ENCODE data around the gene BAX.

Gene BAX

DNA sequence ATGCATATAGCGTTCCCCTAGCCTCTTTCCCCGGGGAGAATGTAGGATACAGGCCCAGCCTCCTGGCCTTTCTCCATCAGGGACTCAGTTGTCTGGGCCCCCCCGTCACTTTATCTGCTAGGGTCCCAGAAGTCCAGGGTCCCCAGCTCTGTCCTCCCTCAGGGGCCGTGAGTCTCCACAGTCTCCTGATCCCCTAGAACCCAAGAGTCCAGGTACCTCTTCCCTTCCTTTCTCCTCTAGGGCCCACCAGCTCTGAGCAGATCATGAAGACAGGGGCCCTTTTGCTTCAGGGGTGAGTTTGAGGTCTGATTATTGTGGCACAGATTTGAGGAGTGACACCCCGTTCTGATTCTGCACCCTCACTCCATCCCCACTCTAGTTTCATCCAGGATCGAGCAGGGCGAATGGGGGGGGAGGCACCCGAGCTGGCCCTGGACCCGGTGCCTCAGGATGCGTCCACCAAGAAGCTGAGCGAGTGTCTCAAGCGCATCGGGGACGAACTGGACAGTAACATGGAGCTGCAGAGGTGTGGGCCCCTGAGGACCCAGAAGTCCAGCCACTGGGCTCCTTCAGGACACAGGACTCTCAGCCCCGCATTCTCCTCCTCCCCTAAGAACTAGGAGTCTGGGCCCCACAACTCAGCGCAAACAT lies 758 bp downstream of the BAX start:
- H3K4me3 ChIP-seq (ENCODE audit: low read length): peak overlapping the region; percentile 74
- DNase-seq (ENCODE audit: low read depth): no peak
- TF ChIP-seq, protein P1, sequence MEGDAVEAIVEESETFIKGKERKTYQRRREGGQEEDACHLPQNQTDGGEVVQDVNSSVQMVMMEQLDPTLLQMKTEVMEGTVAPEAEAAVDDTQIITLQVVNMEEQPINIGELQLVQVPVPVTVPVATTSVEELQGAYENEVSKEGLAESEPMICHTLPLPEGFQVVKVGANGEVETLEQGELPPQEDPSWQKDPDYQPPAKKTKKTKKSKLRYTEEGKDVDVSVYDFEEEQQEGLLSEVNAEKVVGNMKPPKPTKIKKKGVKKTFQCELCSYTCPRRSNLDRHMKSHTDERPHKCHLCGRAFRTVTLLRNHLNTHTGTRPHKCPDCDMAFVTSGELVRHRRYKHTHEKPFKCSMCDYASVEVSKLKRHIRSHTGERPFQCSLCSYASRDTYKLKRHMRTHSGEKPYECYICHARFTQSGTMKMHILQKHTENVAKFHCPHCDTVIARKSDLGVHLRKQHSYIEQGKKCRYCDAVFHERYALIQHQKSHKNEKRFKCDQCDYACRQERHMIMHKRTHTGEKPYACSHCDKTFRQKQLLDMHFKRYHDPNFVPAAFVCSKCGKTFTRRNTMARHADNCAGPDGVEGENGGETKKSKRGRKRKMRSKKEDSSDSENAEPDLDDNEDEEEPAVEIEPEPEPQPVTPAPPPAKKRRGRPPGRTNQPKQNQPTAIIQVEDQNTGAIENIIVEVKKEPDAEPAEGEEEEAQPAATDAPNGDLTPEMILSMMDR (conservative IDR thresholded peaks at IDR 0.05; ENCODE audit: low read depth, low read length): no peak

DNA sequence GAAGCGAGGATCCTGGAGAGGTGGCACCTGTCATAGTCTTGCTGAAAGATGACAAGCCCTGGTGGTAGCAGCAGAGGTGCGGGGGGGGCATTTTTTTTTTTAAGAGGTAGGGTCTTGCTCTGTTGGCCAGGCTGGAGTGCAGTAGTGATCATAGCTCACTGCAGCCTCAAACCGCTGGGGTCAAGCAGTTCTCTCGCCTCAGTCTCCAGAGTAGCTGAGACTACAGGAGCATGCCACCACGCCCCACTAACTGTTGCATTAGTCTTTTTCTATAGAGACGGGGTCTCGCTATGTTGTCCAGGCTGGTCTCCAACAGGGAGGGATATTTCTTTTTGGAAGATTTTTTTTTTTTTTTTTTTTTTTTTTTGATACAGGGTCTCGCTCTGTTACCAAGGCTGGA lies 3.3 kb downstream of the BAX start:
- no peak for DNase-seq (ENCODE audit: low read depth)
- H3K4me3 ChIP-seq (ENCODE audit: low read length): no peak overlapping the region
- TF ChIP-seq, protein P1 (conservative IDR thresholded peaks at IDR 0.05; ENCODE audit: low read depth, low read length): no peak

DNA sequence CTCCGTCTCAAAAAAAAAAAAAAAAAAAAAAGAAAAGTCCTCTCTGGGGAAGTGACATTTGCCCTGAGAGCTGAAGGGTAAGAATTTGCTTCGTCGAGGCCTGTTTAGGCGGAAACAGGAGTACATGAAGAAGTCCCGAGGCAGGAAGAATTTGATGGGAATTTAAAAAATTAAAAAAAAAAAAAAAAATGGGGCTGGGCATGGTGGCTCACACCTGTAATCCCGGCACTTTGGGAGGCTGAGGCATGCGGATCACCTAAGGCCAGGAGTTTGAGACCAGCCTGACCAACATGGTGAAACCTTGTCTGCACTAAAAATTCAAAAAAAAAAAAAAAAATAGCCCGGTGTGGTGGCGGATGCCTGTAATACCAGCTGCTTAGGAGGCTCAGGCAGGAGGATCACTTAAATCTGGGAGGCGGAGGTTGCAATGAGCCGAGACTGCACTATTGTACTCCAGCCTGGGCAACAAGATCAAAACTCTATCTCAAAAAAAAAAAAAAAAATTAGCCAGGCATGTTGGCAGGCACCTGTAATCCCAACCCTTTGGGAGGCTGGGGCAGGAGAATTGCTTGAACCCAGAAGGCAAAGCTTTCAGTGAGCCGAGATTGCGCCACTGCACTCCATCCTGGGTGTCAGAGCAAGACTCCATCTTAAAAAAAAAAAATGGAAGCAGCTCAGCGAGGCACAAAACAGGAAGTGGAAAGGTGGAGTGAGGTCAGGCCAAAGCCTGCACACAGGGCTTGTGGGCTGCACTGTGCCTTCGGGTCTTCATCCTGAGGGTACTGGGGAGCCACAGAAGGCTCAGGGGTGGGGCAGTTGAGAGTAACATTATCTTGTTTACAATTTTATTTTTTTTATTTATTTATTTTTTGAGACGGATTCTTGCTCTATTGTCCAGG lies 4.9 kb downstream of the BAX start:
- no peak overlapping the region for H3K4me3 ChIP-seq (ENCODE audit: low read length)
- TF ChIP-seq, protein P1 (conservative IDR thresholded peaks at IDR 0.05; ENCODE audit: low read depth, low read length): no peak
- no peak for DNase-seq (ENCODE audit: low read depth)

DNA sequence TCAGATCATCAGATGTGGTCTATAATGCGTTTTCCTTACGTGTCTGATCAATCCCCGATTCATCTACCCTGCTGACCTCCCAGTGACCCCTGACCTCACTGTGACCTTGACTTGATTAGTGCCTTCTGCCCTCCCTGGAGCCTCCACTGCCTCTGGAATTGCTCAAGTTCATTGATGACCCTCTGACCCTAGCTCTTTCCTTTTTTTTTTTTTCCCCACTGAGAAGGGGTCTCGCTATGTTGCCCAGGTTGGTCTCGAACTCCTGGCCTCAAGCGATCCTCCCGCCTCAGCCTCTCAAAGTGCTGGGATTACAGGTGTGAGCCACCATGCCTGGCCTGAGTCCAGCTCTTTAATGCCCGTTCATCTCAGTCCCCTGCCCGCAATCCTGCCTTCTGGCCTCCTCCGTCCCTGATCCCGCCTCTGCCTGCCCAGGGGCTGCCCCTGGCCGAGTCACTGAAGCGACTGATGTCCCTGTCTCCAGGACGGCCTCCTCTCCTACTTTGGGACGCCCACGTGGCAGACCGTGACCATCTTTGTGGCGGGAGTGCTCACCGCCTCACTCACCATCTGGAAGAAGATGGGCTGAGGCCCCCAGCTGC lies 6.5 kb downstream of the BAX start:
- TF ChIP-seq, protein P1 (conservative IDR thresholded peaks at IDR 0.05; ENCODE audit: low read depth, low read length): no peak
- no peak overlapping the region for H3K4me3 ChIP-seq (ENCODE audit: low read length)
- DNase-seq (ENCODE audit: low read depth): no peak

DNA sequence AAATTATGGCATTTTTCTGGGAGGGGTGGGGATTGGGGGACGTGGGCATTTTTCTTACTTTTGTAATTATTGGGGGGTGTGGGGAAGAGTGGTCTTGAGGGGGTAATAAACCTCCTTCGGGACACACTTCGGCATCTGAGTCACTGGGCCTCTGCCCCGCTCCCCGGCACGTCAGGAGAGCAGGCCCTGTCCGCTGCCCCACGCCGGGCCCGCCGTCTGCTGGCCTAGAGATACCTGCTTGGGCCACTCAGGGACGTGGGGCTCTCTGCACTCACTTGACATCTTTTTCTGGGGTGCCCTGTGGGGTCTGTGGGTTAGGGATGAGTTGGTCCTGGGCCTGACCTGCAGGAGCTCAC lies 7.0 kb downstream of the BAX start:
- no peak overlapping the region for H3K4me3 ChIP-seq (ENCODE audit: low read length)
- DNase-seq (ENCODE audit: low read depth): no peak
- TF ChIP-seq, protein P1 (conservative IDR thresholded peaks at IDR 0.05; ENCODE audit: low read depth, low read length): no peak

DNA sequence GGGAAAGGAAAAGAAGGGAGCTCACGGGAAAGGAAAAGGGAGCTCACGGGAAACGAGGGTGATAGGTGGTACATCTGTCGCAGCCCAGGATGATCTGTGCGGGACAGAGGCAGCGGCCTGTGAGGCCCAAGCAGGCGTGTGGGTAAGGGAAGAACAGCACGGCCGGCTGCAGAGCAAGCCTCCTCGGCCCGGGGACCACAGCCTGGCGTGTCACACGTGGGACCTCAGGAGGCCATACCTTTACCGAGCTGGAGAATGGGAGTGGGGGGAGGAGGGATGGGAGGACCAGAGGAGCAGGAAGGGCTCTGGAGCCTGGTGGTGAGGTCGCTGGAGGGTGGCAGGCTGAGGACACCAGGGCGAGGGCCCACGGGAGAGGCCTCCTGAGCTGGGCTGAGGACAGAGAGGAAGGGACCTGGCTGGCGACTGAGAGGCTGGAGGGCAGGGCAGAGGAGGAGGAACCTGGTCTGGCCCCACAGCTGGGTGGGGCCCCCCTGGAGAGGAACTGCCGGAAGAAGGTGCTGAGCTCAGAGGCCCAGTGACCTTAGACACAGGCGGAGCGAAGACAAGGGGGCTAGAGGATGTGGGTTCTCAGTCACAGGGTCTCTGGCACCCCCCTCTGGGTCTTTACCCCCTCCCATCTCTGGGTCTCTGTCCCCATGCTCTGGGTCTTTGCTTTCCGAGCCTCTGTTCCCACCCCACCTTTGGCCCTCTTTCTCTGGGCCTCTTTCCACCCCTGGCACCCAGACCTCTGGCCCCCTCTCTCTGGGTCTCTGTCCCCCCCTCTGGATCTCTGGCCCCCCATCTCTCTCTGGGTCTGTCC lies 7.6 kb downstream of the BAX start:
- TF ChIP-seq, protein P1 (conservative IDR thresholded peaks at IDR 0.05; ENCODE audit: low read depth, low read length): no peak
- no peak for DNase-seq (ENCODE audit: low read depth)
- no peak overlapping the region for H3K4me3 ChIP-seq (ENCODE audit: low read length)

All from retinal pigment epithelial cell (primary cell).